Stimulated activated naive CD4-positive, alpha-beta T cell (primary cell): Measurements from ENCODE around the gene GNE.
"Not testable (repeated sequence)": the region's sequence is repeated elsewhere in the genome, so short reads cannot be mapped to it uniquely, and the experiment has no call there.

Experiments
- DNase-seq, 6 experiments: peaks; one replicate each; lab custom pipeline; 2025; lab: John Stamatoyannopoulos, UW

Gene GNE

DNA sequence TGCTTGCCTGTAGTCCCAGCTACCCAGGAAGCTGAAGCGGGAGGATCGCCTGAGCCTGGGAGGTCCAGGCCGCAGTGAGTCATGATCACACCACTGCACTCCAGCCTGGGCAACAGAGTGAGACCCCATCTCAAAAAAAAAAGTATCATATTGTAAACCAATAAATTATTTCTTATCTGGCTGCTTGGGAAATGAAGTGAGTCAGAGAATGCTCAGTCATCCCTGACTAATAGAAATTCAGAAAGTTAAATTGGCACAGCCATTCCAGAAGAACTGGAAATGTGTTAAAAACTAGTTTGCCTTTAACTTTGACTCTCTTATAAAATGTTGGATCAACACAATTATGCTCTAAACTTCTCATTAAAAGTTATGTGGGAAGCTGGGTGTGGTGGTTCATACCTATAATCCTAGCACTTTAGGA lies 9.8 kb upstream of the GNE start:
- no peak for DNase-seq

DNA sequence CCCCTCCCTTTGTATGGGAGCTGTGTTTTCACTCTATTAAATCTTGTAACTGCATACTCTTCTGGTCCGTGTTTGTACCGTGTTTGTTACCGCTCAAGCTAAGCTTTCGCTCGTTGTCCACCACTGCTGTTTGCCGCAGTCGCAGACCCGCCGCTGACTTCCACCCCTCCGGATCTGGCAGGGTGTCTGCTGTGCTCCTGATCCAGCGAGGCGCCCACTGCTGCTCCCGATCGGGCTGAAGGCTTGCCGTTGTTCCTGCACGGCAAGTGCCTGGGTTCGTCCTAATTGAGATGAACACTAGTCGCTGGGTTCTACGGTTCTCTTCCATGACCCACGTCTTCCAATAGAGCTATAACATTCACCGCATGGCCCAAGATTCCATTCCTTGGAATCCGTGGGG lies 6.6 kb upstream of the GNE start:
- no peak for DNase-seq

DNA sequence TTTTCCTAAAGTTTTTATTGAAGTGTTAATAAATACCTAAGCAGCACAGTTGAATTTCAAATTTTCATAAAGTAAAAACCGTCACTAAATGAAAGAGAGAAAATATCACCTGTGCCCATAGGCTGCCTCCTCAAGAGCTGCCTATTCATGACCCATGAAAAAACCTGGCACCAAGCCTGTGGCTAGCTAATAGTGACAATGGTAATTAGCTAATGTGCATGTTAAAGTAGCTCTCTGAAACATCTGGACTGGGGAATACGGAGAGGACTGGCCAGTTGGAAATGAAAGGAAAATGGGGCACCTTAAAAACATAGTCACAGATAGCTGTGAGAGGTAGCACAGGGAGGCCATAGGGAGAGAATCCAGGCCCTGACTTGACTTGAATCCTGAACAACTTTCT lies 5.4 kb upstream of the GNE start:
- no peak for DNase-seq

DNA sequence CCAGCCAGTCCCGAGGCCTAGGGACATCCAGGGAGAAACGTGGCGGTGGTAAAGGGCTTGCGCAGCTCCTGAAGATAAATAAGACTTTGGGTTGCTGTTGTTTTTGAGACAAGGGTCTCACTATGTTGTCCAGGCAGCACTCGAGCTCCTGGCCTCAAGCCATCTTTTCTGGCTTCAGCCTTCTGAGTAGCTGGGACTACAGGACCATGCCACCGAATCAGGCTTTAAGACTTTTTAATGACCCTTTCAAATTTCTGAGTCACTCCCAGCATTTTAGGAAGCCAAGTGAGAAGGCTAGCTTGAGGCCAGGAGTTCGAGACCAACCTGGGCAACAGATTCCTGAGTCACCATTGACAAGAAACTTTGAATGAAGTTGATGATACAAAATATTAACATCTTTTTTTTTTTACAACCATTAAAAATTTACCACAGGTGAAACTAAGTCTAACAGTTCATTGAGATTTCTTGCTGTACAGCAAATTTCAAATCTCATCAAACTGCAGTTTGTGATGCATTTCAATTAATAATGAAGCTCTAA lies 817 bp upstream of the GNE start:
- DNase-seq: no peak

DNA sequence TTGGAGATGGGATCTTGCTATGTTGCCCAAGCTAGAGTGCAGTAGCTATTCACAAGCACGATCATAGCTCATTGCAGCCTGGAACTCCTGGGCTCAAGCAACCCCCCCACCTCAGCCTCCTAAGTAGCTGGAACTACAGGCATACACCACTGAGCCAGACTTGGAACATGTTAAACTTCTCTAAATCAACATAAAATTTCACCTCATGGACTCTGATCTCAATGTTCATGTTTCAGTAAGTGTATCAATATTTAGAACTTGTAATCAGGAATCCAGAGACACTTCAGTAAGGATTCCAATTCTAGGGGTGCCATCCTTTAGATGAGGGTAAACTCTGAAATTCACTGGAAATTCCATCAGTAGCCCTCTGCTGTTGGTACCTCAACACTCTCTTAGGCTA lies 6.8 kb downstream of the GNE start:
- DNase-seq: no peak

DNA sequence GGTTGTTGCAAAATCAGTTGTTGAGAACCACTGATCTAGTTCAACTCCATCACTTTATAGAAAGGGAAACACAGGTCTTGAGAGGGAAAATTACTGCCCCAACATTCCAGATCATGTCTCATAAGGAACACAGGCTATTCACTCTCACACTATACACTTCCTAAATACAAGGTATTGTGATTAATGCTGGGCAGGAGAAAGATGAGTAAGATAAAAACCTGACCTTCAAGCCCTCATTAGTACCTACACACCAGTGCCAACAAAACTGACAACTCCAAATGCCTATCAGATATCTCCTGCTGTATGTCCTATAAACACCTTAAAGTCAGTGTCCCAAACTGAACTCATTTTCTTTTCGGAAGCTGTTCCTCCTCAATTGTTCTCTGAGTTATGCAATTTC lies 8.2 kb downstream of the GNE start:
- no peak for DNase-seq

DNA sequence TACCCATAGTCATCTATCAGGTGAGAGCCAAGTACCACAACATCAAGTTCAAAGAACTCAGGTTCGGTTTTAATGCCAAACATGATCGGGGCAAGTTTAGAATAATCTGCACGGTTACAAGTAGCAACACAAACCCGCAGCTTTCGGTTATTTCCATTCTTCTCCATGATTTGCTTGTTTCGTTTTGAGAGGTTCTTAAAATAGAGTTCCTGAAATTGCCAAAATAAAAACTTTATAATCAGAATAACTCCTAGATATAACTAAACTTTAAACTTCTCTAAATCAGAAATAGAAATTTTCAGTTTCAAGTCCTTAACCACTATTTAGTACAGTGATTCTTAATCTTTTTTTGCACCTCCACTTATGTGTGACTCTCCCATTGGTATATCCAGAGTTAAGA lies 9.1 kb downstream of the GNE start:
- no peak for DNase-seq

DNA sequence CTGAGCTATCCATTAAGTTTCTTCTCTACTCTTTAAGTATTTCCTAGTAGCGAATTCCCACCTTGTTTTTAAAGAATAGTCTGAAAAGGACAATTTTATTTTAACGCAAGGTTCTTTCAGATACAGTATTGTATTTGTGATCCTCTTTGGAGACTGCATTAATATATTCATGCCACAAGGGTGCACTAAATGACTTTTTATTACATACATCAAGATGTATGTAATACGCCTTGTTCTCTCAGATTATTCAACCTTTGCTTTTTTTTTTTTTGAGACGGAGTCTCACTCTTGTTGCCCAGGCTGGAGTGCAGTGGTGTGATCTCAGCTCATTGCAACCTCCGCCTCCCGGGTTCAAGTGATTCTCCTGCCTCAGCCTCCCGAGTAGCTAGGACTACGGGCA lies 10.2 kb downstream of the GNE start:
- DNase-seq: peak in 3 of 6 experiments; percentile 29 to 45 (median 34)

DNA sequence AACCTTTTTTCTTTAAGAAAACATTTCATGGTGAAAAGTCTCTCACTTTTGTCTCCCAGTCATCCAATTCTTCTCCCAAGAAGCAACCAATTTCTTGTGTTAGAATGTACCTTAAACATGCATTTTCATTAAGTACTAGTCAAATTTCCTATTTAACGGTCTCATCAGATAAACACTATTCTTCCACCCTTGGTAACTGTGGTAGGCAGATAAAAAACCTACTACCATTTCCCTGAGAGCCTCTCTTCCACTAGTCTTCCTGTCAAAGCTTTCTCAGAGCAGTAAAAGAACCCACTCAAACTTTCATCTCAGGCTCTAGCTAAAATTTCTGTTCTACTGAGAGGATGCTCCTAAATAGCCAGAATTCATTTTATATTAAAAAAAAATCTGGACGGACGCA lies 10.9 kb downstream of the GNE start:
- no peak for DNase-seq

DNA sequence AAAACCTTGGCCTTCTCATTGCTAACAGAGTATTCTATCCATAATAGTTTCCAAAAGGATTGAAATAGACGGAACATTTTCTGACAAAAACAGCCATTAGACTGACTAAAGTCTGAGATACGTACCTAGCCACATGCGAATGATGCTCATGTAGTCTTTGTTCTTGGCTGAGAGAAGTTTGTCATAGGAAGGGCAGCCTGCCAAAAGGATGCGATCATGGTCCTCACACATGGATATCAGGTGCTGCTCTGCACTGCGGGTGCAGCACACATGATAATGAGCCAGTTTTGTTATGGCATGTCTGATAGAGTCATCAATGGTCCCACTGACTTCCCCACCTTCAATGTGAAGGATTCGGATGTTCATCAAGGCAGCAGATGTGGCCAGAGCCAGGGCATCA lies 12.3 kb downstream of the GNE start:
- DNase-seq: no peak

DNA sequence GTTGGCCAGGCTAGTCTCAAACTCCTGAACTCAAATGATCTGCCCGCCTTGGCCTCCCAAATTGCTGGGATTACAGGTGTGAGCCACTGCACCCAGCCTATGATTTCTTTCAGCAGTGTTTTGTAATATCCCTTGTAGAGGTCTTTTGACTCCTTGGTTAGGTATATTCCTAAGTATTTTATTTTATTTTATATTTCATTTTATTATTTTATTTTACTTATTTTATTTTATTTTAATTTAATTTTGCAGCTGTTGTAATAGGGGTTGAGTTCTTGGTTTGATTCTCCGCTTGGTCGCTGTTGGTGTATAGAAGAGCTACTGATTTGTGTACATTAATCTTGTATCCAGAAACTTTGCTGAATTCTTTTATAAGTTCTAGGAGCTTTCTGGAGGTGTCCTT lies 18.6 kb downstream of the GNE start:
- not testable (repeated sequence) for DNase-seq

DNA sequence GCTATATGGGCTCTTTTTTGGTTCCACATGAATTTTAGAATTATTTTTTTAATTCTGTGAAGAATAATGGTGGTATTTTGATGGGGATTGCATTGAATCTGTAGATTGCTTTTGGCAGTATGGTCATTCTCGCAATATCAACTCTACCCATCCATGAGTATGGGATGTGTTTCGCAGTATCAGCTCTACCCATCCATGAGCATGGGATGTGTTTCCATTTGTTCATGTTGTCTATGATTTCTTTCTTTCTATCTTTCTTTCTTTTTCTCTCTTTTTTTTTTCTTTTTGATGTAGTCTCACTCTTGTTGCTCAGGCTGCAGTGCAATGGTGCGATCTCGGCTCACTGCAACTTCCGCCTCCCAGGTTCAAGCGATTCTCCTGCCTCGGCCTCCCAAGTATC lies 19.0 kb downstream of the GNE start:
- not testable (repeated sequence) for DNase-seq

DNA sequence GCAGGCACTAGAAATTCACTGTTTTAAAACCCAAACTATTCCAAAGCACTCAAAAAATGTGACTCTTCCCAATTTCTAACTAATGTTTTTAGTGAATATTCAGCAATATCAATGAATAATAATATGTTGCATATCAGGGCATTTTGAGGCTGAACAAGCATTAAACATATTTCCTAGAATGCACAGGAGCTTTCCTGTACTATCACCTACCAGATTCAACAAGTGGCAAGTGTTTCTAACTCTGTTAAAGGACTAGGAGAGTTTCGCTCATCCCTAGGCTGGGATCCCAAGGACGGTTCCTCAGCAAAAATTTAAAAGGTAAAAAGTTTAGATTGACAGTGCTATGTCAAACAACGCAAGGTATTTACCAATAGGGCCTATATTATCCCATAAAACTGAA lies 21.0 kb downstream of the GNE start:
- DNase-seq: no peak

DNA sequence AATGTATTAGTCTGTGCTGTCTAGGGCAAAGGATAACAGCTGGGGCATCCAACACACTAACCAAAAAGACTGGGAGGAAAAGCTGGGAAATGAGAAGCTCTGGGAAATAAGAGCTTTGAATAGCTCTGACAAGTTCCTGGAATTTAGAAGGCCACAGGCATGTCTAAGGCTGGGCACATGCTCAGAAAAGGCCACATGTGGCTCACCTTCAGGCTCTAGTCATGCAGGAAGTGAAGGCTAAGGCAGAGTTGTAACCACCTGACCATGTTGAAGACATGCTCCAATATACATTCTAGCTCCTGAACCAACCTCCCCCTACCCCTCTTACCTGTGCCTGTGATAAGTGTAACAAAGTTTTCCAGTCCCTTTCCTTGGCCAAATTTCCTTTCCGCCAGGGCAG lies 35.8 kb downstream of the GNE start:
- no peak for DNase-seq

DNA sequence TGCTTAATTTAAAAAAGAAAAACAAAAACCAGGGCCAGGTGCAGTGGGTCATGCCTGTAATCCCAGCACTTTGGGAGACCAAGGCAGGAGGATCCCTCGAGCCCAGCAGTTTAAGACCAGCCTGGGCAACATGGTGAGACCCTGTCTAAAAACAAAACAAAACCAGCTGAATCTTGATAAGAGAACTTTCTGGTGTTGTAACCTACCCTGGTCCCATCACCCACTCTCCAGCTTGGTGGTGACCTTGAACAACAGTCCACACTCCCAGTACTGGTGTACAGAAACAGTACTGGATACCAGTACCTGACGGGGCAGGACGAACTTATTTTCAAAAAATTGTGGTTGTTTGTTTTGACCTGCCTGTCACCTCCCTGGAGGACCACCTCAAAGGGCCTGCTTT lies 36.6 kb downstream of the GNE start:
- no peak for DNase-seq

DNA sequence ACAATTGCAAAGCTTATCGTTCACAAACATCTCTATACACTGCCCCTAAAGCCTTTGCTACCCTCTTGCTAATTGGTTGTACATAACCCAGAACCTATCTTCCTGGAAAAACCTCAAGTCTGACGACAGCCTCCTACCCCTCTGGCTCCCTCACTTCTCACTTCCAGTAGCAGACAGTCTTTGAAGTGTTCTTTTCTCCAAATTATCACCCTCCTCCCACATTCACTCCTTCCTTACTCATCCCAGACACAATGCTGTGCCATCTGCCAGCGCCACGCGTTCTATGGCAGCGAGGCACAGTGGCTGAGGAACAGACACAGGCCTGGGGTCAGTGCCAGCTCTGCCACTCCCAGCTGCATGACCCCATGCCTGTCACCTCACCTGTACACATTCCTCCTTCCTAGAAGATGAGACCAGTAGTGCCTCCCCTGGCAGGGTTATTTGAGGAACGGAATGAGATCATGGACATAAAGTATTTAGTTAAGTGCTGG lies 39.8 kb downstream of the GNE start:
- DNase-seq: no peak

DNA sequence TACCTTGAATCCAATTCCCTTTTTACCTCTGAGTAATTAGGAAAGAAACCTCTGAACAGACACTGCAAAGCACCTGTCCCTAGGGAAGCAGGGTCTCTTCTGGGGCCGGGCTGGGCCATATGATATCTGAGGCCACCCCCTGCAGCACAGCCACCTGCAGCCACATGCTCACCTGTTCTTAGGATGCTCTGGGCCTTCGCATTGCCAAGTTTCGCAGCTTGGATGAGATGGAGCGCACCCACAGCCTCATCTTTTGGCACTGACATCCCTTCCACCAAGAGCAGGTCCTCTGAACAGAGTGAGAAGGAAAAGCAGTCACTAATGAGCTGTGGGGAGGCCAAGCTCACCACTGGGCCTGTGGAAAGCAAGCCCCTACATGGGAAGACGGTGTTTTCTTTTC lies 40.2 kb downstream of the GNE start:
- no peak for DNase-seq

DNA sequence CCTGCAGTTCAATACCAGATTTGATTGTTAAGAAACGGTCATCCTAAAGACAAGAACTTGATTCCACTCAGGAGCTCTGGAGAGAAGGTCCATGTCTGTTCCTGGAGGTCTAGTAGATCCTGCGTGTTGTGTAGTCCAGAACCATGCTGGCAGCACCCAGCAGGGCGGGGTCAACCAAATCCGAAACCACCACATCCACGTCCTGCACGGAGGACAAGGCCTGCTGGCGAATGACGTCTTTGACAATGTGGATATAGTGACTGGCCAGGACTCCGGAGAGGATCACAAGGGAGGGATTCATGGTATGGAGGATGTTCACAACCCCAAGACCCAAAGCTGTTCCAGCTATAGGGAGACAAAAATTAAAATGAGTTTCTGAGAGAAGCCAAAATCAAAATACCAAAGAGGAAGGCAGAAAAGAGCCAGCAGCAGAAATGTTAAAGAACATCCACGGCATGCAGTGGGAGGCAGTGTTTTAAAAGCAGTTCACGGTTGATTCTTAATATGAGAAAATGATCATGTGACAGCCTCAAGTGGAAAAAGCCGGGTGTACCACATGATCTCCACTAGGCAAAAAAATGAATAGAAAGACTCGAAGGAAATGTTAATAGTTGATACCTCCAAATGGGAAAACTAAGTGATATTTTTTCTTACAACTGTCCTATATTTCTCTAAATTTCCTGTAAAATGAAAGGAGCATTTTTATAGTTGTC lies 40.8 kb downstream of the GNE start:
- DNase-seq: no peak

DNA sequence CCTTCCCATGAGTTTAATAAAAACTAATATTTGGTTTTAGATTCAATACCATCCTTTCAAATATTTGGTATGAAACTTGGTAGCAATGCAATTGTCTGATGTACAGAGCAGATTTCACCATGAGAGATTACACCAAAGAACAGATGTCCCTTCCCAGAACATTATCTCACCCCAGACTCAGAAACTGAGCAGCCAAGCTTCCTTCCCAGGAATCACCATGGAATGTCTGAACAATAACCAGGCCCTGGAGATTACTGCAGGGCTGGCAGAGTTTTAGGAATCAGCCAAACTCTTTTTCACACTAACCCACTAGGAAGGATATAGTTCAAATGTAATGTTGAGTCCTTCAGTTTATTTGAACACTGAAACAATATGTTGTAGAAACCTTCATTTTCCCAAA lies 43.7 kb downstream of the GNE start:
- DNase-seq: no peak

DNA sequence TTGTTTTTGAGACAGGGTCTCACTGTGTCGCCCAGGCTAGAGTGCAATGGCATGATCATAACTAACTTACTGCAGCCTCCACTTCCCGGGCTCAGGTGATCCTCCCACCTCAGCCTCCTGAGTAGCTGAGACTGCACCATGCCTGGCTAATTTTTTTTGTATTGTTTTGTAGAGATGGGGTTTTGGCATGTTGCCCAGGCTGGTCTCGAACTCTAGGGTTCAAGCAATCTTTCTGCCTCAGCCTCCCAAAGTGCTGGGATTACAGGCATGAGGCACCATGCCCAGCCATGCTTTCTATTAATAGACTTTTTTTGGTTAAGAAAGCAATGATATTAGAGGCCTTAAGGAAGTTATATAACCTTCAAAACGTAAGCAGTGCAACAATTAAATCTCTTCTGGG lies 44.3 kb downstream of the GNE start:
- no peak for DNase-seq

DNA sequence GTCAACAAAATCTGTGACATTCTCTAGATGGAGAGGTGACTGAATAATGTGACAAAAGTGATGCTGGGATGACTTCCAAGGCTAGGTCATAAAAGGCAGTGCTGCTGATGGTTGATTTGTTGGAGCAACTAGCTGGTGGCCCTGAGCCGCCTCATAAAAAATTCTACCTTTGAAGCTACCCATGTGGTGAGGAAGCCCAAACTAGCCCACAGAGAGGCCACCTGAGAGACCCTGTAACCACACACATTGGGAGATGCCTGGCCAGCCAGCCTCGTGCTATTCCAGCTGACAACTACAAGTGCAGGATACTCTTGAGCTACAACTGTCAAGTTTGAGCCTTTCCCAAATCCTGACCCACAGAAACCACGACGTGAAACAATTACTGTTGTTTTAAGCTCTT lies 44.9 kb downstream of the GNE start:
- no peak for DNase-seq

DNA sequence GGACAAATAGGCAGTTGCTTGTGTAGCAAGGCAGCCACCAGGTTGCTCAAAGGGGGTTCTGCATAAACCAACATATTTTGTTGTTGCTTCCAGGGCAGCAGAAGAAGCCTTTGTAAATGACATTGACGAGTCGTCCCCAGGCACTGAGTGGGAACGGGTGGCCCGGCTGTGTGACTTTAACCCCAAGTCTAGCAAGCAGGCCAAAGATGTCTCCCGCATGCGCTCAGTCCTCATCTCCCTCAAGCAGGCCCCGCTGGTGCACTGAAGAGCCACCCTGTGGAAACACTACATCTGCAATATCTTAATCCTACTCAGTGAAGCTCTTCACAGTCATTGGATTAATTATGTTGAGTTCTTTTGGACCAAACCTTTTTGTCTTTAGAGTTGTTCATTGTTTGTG lies 46.7 kb downstream of the GNE start:
- DNase-seq: no peak

DNA sequence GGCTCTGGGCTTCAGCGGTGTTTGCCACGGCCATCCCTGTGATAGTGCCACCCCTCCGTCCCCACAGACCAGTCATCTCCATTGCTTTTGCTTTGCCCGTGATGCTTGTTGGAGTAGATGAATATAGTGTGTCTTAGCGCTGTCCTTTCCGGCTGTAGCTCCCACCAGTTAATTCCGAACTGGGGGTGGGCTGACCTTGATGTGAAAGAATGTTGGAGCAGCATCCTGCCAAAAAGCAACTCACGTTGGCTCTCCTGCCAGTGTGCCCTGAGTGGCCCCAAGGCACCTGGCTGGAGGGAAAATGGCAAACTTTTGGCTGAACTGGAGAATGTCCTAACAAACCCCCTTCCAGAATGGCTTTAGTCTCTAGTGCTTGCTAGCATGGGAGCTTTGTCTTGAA lies 47.5 kb downstream of the GNE start:
- DNase-seq: no peak
